HG03378 (cell line): ENCODE results near the gene KRTAP5-8.
"Not testable (repeated sequence)": the region's sequence is repeated elsewhere in the genome, so short reads cannot be mapped to it uniquely, and the experiment has no call there.

Source experiments
- ATAC-seq: cut with Tn5 transposase; IDR thresholded peaks from one replicate; pipeline ENCODE4 v1.9.1; 2021; ENCODE audit warnings: mild to moderate bottlenecking, moderate library complexity; ENCODE audit not compliant: unreplicated experiment

The KRTAP5-8 gene

DNA sequence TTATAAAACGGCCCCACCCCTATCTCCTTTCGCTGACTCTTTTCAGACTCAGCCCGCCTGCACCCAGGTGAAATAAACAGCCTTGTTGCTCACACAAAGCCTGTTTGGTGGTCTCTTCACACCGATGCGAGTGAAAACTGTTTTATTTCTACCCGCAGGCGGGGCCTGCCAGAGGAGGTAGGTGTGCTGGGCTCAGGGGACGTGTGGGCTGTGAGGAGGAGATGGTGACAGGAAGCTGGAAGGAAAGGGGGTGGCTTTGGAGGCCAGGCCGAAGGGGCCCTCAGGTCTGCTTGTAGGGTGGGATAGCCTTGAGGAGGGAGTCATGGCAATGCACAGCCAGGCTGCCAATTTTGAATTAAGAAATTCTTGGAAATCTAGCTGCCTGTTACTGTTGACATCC is 32.0 kb upstream of the KRTAP5-8 start:
- ATAC-seq: no peak

DNA sequence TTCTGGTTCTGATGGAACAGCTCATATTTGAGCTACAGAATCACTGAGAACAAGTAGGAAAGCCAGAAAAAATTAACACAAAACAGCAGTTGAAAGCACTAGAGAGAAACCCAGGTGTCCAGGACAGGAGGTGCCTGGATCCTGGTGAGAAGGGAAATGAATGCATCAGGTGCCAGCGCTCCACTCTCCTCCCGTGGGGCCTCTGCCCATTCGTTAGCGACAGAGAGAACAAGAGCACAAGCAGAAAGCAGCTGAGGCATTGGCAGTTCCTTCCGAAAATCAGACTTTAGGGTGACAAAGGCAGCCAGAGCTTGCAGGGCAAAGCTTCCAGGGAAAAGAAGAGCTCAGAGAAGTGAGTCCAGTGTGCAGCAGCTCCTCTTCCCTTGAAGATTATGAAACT is 30.7 kb upstream of the KRTAP5-8 start:
- no peak for ATAC-seq

DNA sequence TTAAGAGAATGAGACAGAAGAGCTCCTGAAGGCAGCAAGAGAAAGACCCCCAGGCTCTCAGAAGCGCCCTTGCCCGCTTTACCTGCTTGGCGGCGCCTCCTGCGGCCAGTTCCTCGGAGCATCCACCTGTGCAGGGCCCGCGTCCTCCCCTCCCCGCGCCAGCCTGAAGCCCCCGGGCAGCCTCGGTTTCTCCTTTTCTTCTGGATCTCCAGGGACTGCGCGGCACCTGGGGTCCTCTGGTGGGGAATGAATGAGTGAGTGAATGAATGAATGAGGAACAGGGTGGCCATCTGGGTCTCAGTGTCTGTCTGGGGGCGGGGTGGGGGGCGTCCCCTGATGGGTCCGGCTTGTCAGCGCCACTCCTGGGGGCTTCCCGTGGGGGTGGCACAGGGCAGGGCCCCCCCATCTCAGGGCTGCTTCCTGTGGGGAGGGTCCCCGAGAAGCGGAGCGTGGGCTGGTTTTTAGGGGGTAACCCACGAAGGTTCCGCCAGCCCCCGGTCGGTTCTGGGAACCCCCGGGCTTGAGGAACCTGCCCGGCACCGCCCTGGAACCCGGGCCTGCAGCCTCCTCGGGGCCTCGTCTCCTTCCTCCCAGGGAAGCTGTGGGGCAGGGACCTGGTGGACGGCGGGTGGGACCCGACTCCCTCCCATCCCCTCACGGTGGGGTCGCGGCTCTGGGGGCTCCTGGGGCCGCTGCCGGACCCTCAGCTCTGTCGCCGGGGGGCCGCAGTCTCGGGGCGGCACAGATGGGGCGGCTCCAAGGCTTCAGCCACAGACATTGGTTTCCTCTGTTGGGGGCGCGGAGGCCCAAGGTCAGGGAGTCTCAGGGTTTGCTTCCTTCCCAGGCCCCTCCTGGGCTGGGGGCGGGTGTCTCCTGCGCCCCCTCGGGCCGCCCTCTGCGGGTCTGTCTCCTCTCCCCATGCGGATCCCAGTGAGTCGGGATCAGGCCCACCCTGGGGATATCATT is 19.0 kb upstream of the KRTAP5-8 start:
- no peak for ATAC-seq

DNA sequence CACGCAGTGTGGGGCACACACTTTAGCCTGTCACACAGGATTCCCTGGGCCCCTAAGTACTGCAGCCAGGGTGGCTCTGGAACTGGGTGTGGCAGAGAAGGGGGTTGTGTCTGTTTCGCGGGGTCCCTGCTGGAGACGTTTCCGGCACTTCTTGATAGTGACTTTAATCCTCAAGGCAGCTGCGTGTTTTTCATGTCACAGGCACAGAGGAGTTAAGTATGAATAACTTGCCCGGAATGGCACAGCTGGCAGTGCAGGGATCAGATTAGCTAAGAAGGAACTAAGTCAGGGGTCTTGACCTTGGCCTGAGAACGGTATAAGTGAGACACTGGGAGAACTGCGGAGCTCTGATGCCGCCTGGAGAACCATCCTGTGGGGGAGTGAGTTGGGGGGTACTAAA is 18.3 kb upstream of the KRTAP5-8 start:
- ATAC-seq: no peak

DNA sequence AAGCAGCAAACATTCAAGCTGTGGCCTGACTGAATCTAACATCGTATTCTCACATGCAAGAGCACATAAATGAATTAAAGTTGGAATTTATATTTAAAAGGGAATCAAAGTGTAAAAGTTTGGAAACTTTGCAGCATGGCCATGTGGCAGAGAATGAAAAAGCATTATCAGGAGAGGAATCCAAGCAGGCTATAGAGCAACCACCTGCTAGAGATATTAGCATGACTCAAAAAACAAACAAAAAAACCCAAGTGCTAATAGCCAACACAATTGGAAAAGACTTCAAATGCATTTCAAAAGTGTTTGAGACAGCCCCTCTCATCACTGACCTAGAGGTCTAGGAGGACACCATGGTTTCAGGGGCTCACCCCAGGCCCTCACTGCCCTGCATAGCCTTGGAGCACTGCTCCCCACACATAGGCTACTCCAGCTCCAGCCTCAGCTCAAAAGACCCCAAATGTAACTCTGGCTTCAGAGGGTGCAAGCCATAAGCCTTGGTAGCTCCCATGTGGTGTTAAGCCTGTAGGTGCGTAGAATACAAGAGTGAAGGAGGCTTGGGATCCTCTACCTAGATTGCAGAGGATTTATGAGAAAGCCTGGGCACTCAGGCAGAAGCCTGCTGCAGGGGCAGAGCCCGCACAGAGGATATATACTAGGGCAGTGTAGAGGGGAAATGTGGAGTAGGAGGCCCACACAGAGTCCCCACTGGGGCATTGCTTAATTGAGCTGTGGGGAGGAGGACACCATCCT is 12.5 kb upstream of the KRTAP5-8 start:
- no peak for ATAC-seq

DNA sequence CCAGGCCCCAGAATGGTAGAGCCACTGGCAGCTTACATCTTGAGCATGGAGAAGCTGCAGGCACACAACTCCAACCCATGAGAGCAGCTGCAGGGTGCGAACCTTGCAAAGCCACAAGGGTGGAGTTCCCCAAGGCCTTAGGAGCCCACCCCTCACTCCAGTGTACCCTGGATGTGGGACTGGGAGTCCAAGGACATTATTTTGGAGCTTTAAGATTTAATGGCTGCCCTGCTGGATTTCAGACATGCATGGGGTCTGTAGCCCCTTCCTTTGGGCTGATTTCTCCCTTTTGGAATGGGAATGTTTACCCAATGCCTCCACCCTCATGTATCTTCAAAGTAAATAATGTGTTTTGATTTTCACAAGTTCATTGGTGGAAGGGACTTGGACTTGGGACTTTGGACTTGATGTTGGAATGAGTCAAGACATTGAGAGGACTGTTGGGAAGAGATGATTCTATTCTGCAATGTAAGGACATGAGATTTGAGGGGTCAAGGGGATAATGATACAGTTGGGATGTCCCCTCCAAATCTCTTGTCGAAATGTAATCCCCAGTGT is 11.8 kb upstream of the KRTAP5-8 start:
- no peak for ATAC-seq

DNA sequence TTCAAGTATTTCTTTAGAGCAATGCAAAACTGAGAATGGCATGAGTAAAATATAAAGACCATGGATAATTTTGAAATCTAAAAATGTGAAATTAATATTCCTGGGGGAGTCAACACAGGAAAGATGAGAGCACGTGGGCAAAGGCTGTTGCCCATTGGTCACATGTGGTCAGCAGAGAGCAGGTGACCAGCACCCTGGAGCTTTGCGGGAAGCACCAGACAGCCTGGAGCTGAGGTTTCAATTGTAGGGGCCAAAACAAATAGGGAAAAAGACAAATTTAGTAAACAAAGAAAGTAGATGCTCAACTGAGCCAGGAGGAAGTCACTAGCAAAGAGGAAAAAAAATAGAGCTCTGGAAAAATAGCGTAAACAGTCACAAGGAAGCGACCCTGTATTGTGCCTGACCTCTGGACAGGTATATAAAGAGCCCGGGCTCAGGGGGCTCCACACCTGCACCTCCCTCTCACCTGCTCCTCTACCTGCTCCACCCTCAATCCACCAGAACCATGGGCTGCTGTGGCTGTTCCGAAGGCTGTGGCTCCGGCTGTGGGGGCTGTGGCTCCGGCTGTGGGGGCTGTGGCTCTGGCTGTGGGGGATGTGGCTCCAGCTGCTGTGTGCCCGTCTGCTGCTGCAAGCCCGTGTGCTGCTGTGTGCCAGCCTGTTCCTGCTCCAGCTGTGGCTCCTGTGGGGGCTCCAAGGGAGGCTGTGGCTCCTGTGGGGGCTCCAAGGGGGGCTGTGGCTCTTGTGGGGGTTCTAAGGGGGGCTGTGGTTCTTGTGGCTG is 10.8 kb upstream of the KRTAP5-8 start, which contains the start of gene KRTAP5-7:
Gene KRTAP5-7 (plus strand): TSS at position 472 of the 780 bp plus-strand sequence. CDS start 34 bp downstream, at position 506.
- not testable (repeated sequence) for ATAC-seq

DNA sequence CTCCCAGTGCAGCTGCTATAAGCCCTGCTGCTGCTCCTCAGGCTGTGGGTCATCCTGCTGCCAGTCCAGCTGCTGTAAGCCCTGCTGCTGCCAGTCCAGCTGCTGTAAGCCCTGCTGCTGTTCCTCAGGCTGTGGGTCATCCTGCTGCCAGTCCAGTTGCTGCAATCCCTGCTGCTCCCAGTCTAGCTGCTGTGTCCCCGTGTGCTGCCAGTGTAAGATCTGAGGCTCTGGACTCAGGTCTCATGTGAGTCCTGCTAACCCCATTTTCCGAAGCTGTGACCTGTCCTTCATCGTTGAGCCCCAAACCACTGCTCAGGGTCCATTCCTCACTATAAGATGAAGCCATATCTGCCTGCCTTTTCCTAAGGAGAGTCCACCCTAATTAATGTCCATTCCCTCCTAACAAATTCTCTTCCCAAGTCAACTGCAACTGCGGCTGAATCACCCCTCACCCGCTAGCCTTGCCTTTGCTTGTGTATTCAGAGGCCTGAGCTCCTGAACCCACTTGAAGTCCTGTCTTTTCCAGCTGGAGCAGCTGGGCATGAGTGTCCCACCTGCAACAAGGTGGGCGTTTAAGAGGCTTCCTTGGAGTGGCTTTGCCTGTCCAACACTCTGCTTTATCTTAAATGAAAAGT is 10.1 kb upstream of the KRTAP5-8 start:
- no peak for ATAC-seq

DNA sequence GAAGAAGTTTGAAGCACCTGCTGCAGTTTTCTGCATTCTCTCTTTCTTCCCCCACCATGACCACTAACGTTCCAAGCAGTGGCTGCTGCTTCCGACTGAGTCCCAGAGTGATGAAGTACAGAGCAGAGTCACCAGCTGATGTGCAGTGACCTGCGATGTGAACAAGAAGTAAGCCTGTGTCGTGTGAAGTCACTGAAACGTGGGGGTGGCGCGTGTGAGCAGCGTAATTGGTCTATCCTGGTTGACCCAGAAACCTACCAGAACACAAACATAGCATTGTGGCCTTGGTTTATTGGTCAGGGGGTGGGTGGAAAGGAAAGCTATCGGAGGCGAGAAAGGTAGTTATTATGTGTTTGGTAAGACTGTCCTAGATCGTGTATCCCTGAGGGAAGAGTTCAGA is 7.2 kb upstream of the KRTAP5-8 start:
- ATAC-seq: no peak

DNA sequence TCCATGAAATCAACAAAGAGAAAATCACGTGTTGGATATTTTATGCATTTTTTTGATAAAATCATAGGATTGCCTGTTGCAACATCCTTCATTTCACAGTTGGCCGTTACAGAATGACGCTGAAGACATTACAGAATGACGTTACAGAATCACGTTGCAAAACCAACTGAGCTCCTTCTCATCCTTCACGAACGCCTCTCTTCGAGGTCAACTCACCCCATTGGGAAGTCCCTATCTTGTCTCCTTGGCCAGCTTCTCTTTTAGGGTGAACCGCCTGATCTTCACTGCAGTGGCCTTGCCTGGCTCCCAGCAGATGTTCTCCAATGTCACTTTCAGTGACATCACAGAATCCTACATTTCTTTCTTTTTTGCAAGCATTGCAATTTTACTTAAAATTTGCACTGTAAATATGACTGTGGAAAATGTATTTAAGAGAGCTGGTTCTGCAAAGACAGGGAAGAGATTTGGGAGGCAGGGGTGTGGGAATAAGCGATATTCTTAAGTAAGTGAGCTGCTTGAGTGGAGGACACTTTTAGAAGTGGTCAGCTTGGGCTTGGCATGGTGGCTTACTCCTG is 5.7 kb upstream of the KRTAP5-8 start:
- no peak for ATAC-seq

DNA sequence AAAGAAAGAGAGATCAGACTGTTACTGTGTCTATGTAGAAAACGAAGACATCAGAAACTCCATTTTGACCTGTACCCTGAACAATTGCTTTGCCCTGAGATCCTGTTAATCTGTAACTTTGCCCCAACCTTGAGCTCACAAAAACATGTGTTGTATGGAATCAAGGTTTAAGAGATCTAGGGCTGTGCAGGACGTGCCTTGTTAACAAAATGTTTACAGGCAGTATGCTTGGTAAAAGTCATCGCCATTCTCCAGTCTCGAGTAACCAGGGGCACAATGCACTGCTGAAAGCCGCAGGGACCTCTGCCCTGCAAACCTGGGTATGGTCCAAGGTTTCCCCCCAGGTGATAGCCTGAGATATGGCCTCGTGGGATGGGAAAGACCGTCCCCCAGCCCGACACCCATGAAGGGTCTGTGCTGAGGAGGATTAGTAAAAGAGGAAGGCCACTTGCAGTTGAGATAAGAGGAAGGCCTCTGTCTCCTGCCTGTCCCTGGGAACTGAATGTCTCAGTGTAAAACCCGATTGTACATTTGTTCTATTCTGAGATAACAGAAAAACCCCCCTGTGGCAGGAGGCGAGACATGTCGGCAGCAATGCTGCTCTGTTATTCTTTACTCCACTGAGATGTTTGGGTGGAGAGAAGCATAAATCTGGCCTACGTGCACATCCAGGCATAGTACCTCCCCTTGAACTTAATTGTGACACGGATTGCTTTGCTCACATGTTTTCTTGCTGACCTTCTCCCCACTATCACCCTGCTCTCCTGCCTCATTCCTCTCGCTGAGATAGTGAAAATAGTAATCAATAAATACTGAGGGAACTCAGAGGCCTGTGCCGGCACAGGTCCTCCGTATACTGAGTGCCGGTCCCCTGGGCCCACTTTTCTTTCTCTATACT is 2.9 kb upstream of the KRTAP5-8 start:
- not testable (repeated sequence) for ATAC-seq

DNA sequence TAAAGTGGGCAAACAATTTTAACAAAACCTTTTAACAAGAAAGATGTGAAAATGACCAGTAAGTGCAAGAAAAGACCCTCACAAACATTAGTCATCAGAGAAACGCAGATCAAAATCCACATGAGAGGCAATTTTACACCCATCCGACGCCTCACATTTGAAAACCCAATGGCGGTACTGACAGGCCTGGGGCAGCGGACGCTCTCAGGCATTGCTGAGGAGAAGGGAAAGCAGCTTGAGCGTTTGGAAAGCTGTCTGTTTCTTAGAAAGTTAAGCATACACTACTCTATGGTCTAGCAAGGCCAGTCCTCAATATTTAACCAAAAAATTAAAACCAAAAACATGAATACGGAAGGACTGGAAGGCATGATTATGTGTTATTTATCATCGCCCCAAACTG is 2.0 kb upstream of the KRTAP5-8 start:
- ATAC-seq: no peak

DNA sequence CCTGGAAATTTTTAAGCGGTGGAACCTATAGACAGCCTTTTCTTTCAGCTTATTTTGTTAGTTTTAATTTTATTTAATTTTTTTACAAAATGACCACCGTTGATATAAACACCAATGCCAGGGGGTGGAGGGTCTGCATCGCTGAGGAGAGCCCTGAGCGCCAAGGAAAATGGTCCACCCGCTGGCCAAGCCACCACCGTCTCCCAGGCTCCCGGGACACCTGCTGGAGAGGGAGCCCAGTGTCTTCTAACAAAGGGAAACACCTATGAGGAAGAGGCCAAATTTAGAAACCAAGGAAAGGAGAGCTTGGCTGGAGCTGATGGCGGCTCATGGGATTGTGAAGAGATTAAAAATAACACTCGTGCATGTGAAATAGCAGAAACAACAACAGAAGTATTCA is 288 bp upstream of the KRTAP5-8 start:
- no peak for ATAC-seq

DNA sequence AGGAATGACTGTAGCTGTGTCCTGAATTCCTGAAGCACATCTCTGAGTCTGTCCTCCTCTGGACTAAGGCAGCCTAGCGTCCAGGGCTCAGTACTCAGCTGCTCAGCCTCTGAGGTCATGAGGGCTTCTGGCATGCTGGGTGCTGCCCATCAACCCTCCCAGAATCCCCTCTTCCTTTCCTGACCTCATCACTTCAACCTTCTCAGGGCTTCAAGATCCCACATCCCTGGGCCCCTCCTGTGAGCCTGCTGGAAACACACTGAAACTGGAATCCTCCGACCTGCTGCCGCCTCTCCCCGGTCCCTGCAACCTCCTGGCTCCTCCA is 803 bp downstream of the KRTAP5-8 start:
- ATAC-seq: no peak

DNA sequence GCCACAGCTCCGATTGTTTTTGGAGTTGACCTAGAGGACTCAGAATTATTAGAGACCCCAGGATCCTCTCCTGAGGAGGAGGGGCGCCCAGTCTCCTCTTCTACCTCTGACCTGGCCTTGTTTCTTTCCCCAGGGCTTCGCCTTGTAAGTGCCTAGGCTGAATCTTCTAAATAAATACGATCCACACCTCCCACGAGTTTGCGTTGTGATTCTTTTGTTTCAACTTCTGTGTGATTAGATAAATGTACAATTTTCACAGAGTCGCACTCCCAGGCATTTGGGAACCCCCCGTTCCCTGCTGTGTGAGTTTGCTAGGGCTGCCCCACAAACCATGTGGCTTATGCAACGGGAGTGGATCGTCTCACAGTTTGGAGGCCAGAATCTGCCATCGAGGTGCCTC is 1.2 kb downstream of the KRTAP5-8 start:
- ATAC-seq: no peak

DNA sequence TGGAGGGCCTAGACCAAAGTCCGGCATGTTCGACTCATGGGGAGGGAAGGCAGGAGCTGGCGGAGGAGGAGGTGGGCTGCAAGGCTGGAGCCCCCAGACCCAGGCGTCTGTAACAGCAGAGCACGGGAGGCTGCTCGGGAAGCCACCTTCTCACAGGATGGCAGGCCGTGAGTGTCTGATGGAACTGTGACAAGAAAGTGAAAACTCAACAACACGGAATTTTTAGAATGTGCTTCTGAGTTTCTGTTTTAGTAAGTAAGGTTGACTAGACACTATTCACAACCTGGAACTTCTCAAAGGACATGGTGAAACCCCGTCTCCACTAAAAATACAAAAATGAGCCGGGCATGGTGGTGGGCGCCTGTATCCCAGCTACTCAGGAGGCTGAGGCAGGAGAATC is 2.1 kb downstream of the KRTAP5-8 start:
- not testable (repeated sequence) for ATAC-seq

DNA sequence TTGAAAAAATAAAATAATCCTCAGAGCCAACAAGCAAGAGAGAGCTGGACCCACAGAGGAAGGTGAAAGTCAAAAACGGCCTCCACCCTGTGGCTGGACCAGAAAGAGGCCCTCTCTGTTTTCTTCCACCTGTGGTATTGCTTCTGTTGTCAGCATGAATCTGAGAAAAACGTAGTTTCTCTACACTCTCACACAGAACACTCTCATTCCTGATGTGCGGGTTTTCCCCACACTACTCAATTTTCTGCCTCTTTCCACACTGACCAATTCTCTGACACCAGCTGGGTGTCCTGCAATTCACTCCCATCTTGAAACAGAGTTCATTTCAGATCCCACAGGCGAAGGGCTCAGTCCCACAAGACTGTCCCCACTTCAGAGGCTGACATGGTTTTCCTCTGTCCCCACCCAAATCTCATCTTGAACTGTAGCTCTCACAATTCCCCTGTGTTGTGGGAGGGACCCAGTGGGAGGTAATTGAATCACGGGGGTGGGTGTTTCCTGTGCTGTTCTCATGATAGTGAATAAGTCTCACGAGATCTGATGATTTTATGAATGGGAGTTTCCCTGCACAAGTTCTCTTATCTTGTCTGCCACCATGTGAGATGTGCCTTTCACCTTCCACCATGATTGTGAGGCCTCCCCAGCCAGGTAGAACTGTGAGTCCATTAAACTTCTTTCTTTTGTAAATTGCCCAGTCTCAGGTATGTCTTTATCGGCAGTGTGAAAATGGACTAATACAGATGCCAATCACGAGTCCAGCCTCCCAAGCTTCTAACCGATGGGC is 2.9 kb downstream of the KRTAP5-8 start:
- not testable (repeated sequence) for ATAC-seq

DNA sequence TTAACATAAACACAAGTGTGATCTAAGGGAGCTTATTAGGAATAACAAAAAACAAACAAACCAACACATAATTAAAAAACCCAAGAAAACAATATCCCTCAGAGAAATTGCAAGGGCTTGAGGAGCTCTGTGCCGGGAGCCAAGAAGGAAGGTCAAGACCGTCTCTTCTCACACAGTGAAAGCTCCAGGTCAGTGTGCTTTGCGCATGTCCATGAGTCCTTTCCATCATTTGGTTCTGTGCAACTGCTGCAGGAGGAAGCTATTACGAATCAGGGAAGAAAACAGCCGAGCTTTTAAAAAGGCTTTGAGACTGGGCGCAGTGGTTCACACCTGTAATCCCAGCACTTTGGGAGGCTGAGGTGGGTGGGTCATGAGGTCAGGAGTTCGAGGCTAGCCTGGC is 4.6 kb downstream of the KRTAP5-8 start:
- no peak for ATAC-seq
